Endothelial cell of umbilical vein (primary cell): ENCODE results near the gene IL12A. TPM values are rescaled to one million over a fixed set of nuclear protein-coding genes. Genes with fewer than 3 reads are reported as not detected.

Source experiments
- Bru-seq: library from RNA; stranded (reverse); fragments of 400-500 nt; gene quantifications from one replicate; lab custom pipeline; 2021; lab: Mats Ljungman, UMichigan
- BruChase-seq, 2 experiments: library from RNA; stranded (reverse); fragments of 400-500 nt; gene quantifications; one replicate each; lab custom pipeline; 2021; lab: Mats Ljungman, UMichigan
- BruUV-seq: library from RNA; stranded (reverse); fragments of 400-500 nt; replicated peaks from 2 replicates; lab custom pipeline; 2021; lab: Mats Ljungman, UMichigan
- CTCF ChIA-PET: fragments of 300-600, 350-600 bp; sonication (Branson Sonifier 250); formaldehyde crosslinking; loops from one replicate; lab custom pipeline; 2021; ENCODE audit warnings: antibody characterized with exemption, inconsistent platforms; lab: Charles Lee
- POLR2A ChIA-PET: fragments of 300-600, 350-600 bp; sonication (Branson Sonifier 250); formaldehyde crosslinking; loops from one replicate; lab custom pipeline; 2021; ENCODE audit warnings: antibody characterized with exemption, inconsistent platforms; lab: Charles Lee
- DNase-seq: peaks from one replicate; pipeline ENCODE4 v3.0.0-alpha.2; 2011; ENCODE audit warnings: low read depth, low spot score
- FAIRE-seq: peaks from 2 replicates; lab custom pipeline; 2011; peaks lifted over from hg19 to GRCh38; lab: Jason Lieb, UNC
- H2AFZ ChIP-seq: 2 replicates; pipeline ENCODE4 v1.6.0; 2012; ENCODE audit warnings: low read depth, low read length, control low read depth, inconsistent platforms
- H3K27ac ChIP-seq: 2 replicates; pipeline ENCODE4 v1.5.1; 2011; ENCODE audit warnings: low read depth, mild to moderate bottlenecking, control low read depth, low read length, moderate library complexity; ENCODE audit not compliant: insufficient read depth
- H3K27me3 ChIP-seq, 2 experiments: 2 replicates each; pipeline versions ENCODE4 v1.6.0 to v1.6.1; 2011; ENCODE audit warnings: low read length in 2 of 2, mixed read lengths in 1 of 2; ENCODE audit not compliant: control insufficient read depth in 2 of 2, insufficient read depth in 2 of 2
- H3K36me3 ChIP-seq, 2 experiments: 2 replicates in 1 of 2; 3 replicates in 1 of 2; pipeline ENCODE4 v1.5.1; 2011; ENCODE audit warnings: low read length in 2 of 2, mild to moderate bottlenecking in 1 of 2, moderate library complexity in 1 of 2; ENCODE audit not compliant: control insufficient read depth in 2 of 2, insufficient read depth in 2 of 2; ENCODE audit errors: extremely low read depth in 1 of 2
- H3K4me1 ChIP-seq: 3 replicates; pipeline ENCODE4 v1.5.1; 2011; ENCODE audit warnings: mild to moderate bottlenecking, low read length; ENCODE audit not compliant: control insufficient read depth, insufficient read depth; ENCODE audit errors: extremely low read depth
- H3K4me2 ChIP-seq: 2 replicates; pipeline ENCODE4 v1.6.1; 2011; ENCODE audit warnings: low read length, control low read depth, mixed read lengths; ENCODE audit not compliant: insufficient read depth
- H3K4me3 ChIP-seq, 3 experiments: fragments of 200-600 bp in 1 of 3; sonication (generic), shearing (Covaris generic) in 1 of 3; replicated peaks in 1 of 3; 2 replicates each; pipeline ENCODE4 v1.5.1; 2011 to 2016; ENCODE audit warnings: control low read depth in 3 of 3, low read length in 3 of 3, mild to moderate bottlenecking in 2 of 3, inconsistent platforms in 1 of 3, low read depth in 1 of 3, moderate library complexity in 1 of 3; ENCODE audit not compliant: insufficient read depth in 1 of 3
- H3K79me2 ChIP-seq: 2 replicates; pipeline ENCODE4 v1.6.0; 2012; ENCODE audit warnings: low read length, inconsistent platforms; ENCODE audit not compliant: control insufficient read depth, insufficient read depth
- H3K9ac ChIP-seq: replicated peaks from 2 replicates; pipeline ENCODE3; 2011; ENCODE audit warnings: low read length, control low read depth; ENCODE audit not compliant: insufficient read depth; ENCODE audit errors: extremely low read depth
- H3K9me1 ChIP-seq: replicated peaks from 3 replicates; pipeline ENCODE4 v1.6.0; 2011; ENCODE audit warnings: mild to moderate bottlenecking, low read length; ENCODE audit not compliant: control insufficient read depth, insufficient read depth; ENCODE audit errors: extremely low read depth
- H3K9me3 ChIP-seq: replicated peaks from 2 replicates; pipeline ENCODE4 v1.5.1; 2012; ENCODE audit warnings: low read length, inconsistent platforms; ENCODE audit not compliant: control insufficient read depth, insufficient read depth
- H4K20me1 ChIP-seq: replicated peaks from 2 replicates; pipeline ENCODE3; 2011; ENCODE audit warnings: mild to moderate bottlenecking, low read length; ENCODE audit not compliant: control insufficient read depth, insufficient read depth; ENCODE audit errors: extremely low read depth
- CTCF ChIP-seq, 2 donors: IDR thresholded peaks; 1 replicate in 1 of 2; 2 replicates in 1 of 2; pipeline ENCODE4 v1.5.1; 2011; ENCODE audit warnings: low read length in 2 of 2, mild to moderate bottlenecking in 2 of 2, moderate library complexity in 2 of 2, control low read depth in 1 of 2, inconsistent platforms in 1 of 2, low read depth in 1 of 2; ENCODE audit not compliant: insufficient read depth in 1 of 2; ENCODE audit errors: extremely low read depth in 1 of 2
- EZH2 ChIP-seq: IDR thresholded peaks from 2 replicates; pipeline ENCODE4 v1.6.1; 2012; ENCODE audit warnings: borderline replicate concordance, low read depth, mild to moderate bottlenecking, moderate library complexity, low read length, inconsistent platforms; ENCODE audit not compliant: severe bottlenecking
- FOS ChIP-seq: IDR thresholded peaks from 2 replicates; pipeline ENCODE4 v1.6.1; 2011; ENCODE audit warnings: mild to moderate bottlenecking, low read length, moderate library complexity, borderline replicate concordance; ENCODE audit not compliant: insufficient read depth
- GATA2 ChIP-seq: IDR thresholded peaks from 2 replicates; pipeline ENCODE4 v1.7.0; 2011; ENCODE audit warnings: low read depth, mild to moderate bottlenecking, moderate library complexity, mixed read lengths, low read length; ENCODE audit not compliant: insufficient read length, insufficient read depth
- JUN ChIP-seq: IDR thresholded peaks from 2 replicates; pipeline ENCODE4 v1.6.1; 2011; ENCODE audit warnings: borderline replicate concordance, low read depth; ENCODE audit not compliant: insufficient read length, insufficient read depth
- MAX ChIP-seq: IDR thresholded peaks from 2 replicates; pipeline ENCODE4 v1.6.1; 2011; ENCODE audit not compliant: insufficient read depth, insufficient read length
- MYC ChIP-seq: IDR thresholded peaks from one replicate; pipeline ENCODE4 v1.6.1; 2011; ENCODE audit warnings: mild to moderate bottlenecking, low read depth, low read length
- POLR2A ChIP-seq: IDR thresholded peaks from 2 replicates; pipeline ENCODE4 v1.6.1; 2012; ENCODE audit warnings: low read depth, mild to moderate bottlenecking, control low read depth, low read length
- POLR2AphosphoS5 ChIP-seq: IDR thresholded peaks from 2 replicates; pipeline ENCODE4 v1.6.1; 2012; ENCODE audit warnings: low read depth, mild to moderate bottlenecking, control low read depth, low read length, moderate library complexity; ENCODE audit not compliant: insufficient read depth
- dilution Hi-C: fragments of 300-500 bp; cut with MboI; formaldehyde crosslinking; loops from one replicate; pipeline ENCODE4 v1.15.0; 2019; ENCODE audit warnings: low sequenced_read_pairs; ENCODE audit not compliant: extremely low pct_ligation_motif_present
- intact Hi-C: fragments of 100-400 bp; cut with micrococcal nuclease; formaldehyde crosslinking; loops from one replicate; pipeline ENCODE4 v1.10.0; 2022
- long read RNA-seq: library from polyadenylated mRNA; stranded (forward); transcript quantifications from one replicate; pipeline ENCODE4 v2.0.0, GENCODE V29; 2021
- polyA minus RNA-seq, 3 experiments: library from RNA; depleted of rRNA, polyadenylated mRNA; stranded (reverse); fragments of >200 nt; gene quantifications; 1 replicate in 1 of 3; 2 replicates in 2 of 3; pipeline ENCODE4 v1.2.3, GENCODE V29; 2011
- polyA plus RNA-seq, 4 experiments: library from polyadenylated mRNA; depleted of rRNA in 3 of 4; stranded (reverse) in 3 of 4; unstranded in 1 of 4; fragments of >200 nt; gene quantifications; 2 replicates each; pipeline versions ENCODE4 v1.2.1 to v1.2.3, GENCODE V29; 2011 to 2012; ENCODE audit warnings: missing spikeins in 1 of 4
- total RNA-seq: library from RNA; stranded (reverse); gene quantifications from 2 replicates; pipeline ENCODE4 v1.2.3, GENCODE V29; 2021

Gene IL12A
- total RNA-seq (1.5 and 1.7 TPM in 2 replicates), polyA plus RNA-seq (1.6 and 2.8 TPM in 2 replicates), polyA minus RNA-seq (0.41 and 1.7 TPM in 2 replicates), Bru-seq, nascent RNA (percentile 46 among the genes with signal in this experiment), BruChase-seq, experiment 1, labeled RNA remaining after a 6-hour chase (percentile 42 among the genes with signal in this experiment), BruChase-seq, experiment 2, labeled RNA remaining after a 2-hour chase (percentile 41 among the genes with signal in this experiment)
- polyA plus RNA-seq (2011; cell fraction: cytosol; rRNA removed), result 1.2 and 2.3 TPM in 2 replicates
- polyA plus RNA-seq (2011; cell fraction: nucleus; rRNA removed), result 3.1 and 3.2 TPM in 2 replicates
- 0.70 and 0.86 TPM in 2 replicates for polyA plus RNA-seq (2012)
- polyA minus RNA-seq (2011; cell fraction: cytosol; rRNA and poly(A)+ RNA removed), result not detected
- polyA minus RNA-seq (2011; cell fraction: nucleus; rRNA and poly(A)+ RNA removed), result 0.82 and 1.1 TPM in 2 replicates
- long read RNA-seq, partial matches to known transcripts, result 0 of 2 reads
- long read RNA-seq, other reads (novel, unspliced or antisense), result 1 of 2 reads

- no peaks in the 10 kb centered on the region for H3K9me3 ChIP-seq
- H3K4me1 ChIP-seq, result peaks cover 4% of the 10 kb centered on the region
- no peaks in the 10 kb centered on the region for H3K9me1 ChIP-seq
- no peaks in the 10 kb centered on the region for H4K20me1 ChIP-seq
- H3K4me3 ChIP-seq, result peak within 1 kb of the TSS; percentile 58 to 71 (median 60)
- ChIA-PET CTCF (interaction anchor here (0.8 to 11.2 kb wide), 40 partner anchors 10 to 729 kb away, joined by 3 to 182 read pairs (median 5); no protein-coding TSS in a partner anchor), POLR2A (no interaction called here)
- H2AFZ ChIP-seq, result peak within 1 kb of the TSS; percentile 91
- H3K79me2 ChIP-seq, result no peaks in the 10 kb centered on the region
- H3K4me2 ChIP-seq, result peak within 1 kb of the TSS; percentile 76
- FAIRE-seq (peak; percentile 55), DNase-seq (peak; percentile 75)
- BruUV-seq, result TSS peak; percentile 25
- no peak within 1 kb of the TSS for H3K27ac ChIP-seq
- intact Hi-C loops (loop anchor here (1.0 to 5.0 kb wide), 4 partner anchors 60 to 225 kb away; no protein-coding TSS in a partner anchor), dilution Hi-C loops (no loop called here)
- peak within 1 kb of the TSS; percentile 42 for H3K9ac ChIP-seq
- no peaks in the 10 kb centered on the region for H3K27me3 ChIP-seq
- H3K36me3 ChIP-seq, result no peaks in the 10 kb centered on the region
- peak; percentile 96 to 98 for TF ChIP-seq CTCF (IDR thresholded peaks at IDR 0.05; ENCODE audit: extremely low read depth in 1 of 2, insufficient read depth in 1 of 2, low read depth in 1 of 2, low read length in 2 of 2)
- TF ChIP-seq MYC, result no peak
- TF ChIP-seq JUN, result no peak
- no peak for TF ChIP-seq GATA2
- no peak for TF ChIP-seq POLR2AphosphoS5
- no peak for TF ChIP-seq MAX
- TF ChIP-seq EZH2, result no peak
- TF ChIP-seq FOS, result peak; percentile 11
- TF ChIP-seq POLR2A, result no peak
These were observed at the start of gene IL12A for GRCh38 chr3:159988617-159989271. TSS of gene IL12A (plus strand) at chr3:159988835.
